Neural crest cell (in vitro differentiated cells): ENCODE measurements around the gene TNNI2. TPM values are rescaled to one million over a fixed set of nuclear protein-coding genes. Genes with fewer than 3 reads are reported as not detected.
"Not testable (repeated sequence)": the region's sequence is repeated elsewhere in the genome, so short reads cannot be mapped to it uniquely, and the experiment has no call there.

Experiments used
- DNase-seq: peaks from one replicate; pipeline ENCODE4 v3.0.0; 2021; ENCODE audit warnings: low read depth, mixed read lengths, low spot score
- H3K27ac Mint-ChIP-seq: one replicate; pipeline ENCODE4 v1.8.0; 2021; ENCODE audit warnings: mild to moderate bottlenecking, mixed read lengths; ENCODE audit not compliant: unreplicated experiment
- H3K27me3 Mint-ChIP-seq: 2 replicates; pipeline ENCODE4 v1.8.0; 2021; ENCODE audit warnings: low read depth, mild to moderate bottlenecking, mixed read lengths
- H3K36me3 Mint-ChIP-seq: 2 replicates; pipeline ENCODE4 v1.8.0; 2021; ENCODE audit warnings: low read depth, mild to moderate bottlenecking, mixed read lengths
- H3K4me1 Mint-ChIP-seq: 2 replicates; pipeline ENCODE4 v1.8.0; 2021; ENCODE audit warnings: mixed read lengths
- H3K4me3 Mint-ChIP-seq: one replicate; pipeline ENCODE4 v1.8.0; 2021; ENCODE audit warnings: mild to moderate bottlenecking, mixed read lengths
- H3K9me3 Mint-ChIP-seq: 2 replicates; pipeline ENCODE4 v1.8.0; 2021; ENCODE audit warnings: mixed read lengths
- total RNA-seq: library from RNA; stranded (reverse); gene quantifications from 2 replicates; pipeline ENCODE4 v1.2.1, GENCODE V29; 2021
- TF ChIP-seq, protein P1 (sequence below): fragments of 200-600 bp; sonication (generic); conservative IDR thresholded peaks from 2 replicates; pipeline ENCODE4 v1.5.0; 2021; ENCODE audit warnings: antibody characterized with exemption, mild to moderate bottlenecking

The TNNI2 gene
- total RNA-seq, 1 donor from 2014 or later = not detected

DNA sequence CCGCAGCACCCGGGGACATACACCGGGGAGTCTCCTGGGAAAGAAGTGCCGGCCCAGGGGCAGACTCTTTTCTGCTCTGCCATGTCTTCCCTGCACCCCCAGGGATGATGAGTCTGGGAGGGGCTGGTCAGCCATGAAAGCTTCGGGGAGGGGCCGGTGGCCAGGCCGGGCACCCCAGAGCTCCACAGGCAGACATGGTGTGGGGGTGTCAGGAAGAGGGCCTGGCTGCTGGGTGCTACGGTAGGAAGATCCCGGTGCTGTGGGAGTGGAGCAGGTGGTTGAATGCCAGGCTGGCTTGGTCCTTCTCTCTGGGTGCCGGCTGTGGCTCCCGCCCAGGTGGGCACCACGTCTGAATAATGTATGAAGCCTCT is 31.5 kb downstream of the TNNI2 start:
- TF ChIP-seq, protein P1, sequence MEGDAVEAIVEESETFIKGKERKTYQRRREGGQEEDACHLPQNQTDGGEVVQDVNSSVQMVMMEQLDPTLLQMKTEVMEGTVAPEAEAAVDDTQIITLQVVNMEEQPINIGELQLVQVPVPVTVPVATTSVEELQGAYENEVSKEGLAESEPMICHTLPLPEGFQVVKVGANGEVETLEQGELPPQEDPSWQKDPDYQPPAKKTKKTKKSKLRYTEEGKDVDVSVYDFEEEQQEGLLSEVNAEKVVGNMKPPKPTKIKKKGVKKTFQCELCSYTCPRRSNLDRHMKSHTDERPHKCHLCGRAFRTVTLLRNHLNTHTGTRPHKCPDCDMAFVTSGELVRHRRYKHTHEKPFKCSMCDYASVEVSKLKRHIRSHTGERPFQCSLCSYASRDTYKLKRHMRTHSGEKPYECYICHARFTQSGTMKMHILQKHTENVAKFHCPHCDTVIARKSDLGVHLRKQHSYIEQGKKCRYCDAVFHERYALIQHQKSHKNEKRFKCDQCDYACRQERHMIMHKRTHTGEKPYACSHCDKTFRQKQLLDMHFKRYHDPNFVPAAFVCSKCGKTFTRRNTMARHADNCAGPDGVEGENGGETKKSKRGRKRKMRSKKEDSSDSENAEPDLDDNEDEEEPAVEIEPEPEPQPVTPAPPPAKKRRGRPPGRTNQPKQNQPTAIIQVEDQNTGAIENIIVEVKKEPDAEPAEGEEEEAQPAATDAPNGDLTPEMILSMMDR = no peak
- H3K9me3 Mint-ChIP-seq = no peaks in the 10 kb centered on the region

DNA sequence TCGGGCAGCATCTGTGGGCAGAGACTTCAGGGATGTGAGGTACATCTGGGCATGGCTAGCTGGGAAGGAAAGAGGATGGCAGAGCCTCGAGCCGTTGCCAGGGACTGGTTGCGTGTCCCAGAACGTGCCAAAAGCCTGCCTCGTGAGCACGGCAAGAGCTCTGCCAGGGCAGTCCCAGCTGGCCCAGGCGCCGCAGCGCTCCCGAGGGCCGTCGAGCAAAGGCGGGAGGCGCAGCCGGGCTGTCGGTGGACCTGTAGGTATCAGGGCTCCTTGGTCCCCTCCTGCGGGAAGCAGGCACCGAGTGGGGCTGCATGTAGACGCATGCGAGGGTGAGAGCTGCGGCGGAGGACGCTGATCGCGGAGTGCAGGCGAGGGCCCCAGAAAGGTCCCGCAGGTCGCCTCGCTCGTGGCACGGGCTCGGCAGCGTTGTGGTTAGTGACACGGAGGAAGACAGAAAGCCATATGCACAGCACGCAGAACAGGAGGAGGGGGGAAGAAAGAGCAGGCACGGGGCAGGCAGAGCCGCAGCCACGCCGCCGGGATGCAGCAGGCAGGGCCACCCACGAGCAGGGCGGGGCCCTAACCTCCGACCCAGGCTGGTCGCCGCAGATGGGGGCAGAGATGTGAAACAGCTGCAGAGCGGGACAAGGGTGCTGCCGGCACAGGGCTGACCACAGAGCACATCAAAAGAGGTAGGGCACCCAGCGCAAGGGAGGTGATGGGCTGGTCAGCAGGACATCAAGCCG is 32.1 kb downstream of the TNNI2 start:
- H3K9me3 Mint-ChIP-seq = no peaks in the 10 kb centered on the region
- H3K27ac Mint-ChIP-seq = no peak overlapping the region
- no peak for DNase-seq
- TF ChIP-seq, protein P1 = no peak
- H3K36me3 Mint-ChIP-seq = no peaks in the 10 kb centered on the region
- H3K27me3 Mint-ChIP-seq = peaks cover 3% of the 10 kb centered on the region
- no peak overlapping the region for H3K4me3 Mint-ChIP-seq
- peaks cover 7% of the 10 kb centered on the region for H3K4me1 Mint-ChIP-seq

More for the DNA sequence above, 31.5 kb downstream of the TNNI2 start:
- no peak for DNase-seq
- no peak overlapping the region for H3K27ac Mint-ChIP-seq
- H3K36me3 Mint-ChIP-seq = no peaks in the 10 kb centered on the region
- H3K4me3 Mint-ChIP-seq = no peak overlapping the region
- H3K27me3 Mint-ChIP-seq = peaks cover 3% of the 10 kb centered on the region
- H3K4me1 Mint-ChIP-seq = peaks cover 5% of the 10 kb centered on the region

DNA sequence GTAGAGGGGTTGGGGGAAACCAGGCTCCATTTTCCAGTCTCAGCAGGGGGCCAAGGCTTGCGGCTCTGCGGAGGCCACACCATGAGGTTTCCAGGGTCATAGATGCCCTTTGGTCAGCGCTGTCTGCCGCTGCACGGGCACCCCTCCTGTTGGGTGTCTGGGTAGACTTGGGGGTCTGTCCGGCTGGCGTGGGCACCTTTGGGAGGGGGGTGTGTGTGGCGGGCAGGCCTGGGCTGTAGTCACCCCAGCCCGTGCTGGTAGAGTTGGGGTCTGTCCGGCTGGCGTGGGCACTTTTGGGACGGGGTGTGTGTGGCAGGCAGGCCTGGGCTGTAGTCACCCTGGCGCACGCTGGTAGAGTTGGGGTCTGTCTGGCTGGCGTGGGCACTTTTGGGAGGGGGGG is 32.8 kb downstream of the TNNI2 start:
- H3K4me1 Mint-ChIP-seq = peaks cover 7% of the 10 kb centered on the region
- H3K36me3 Mint-ChIP-seq = no peaks in the 10 kb centered on the region
- DNase-seq = no peak
- H3K27ac Mint-ChIP-seq = no peak overlapping the region
- H3K4me3 Mint-ChIP-seq = no peak overlapping the region
- TF ChIP-seq, protein P1 = no peak
- H3K9me3 Mint-ChIP-seq = no peaks in the 10 kb centered on the region
- peaks cover 3% of the 10 kb centered on the region for H3K27me3 Mint-ChIP-seq

DNA sequence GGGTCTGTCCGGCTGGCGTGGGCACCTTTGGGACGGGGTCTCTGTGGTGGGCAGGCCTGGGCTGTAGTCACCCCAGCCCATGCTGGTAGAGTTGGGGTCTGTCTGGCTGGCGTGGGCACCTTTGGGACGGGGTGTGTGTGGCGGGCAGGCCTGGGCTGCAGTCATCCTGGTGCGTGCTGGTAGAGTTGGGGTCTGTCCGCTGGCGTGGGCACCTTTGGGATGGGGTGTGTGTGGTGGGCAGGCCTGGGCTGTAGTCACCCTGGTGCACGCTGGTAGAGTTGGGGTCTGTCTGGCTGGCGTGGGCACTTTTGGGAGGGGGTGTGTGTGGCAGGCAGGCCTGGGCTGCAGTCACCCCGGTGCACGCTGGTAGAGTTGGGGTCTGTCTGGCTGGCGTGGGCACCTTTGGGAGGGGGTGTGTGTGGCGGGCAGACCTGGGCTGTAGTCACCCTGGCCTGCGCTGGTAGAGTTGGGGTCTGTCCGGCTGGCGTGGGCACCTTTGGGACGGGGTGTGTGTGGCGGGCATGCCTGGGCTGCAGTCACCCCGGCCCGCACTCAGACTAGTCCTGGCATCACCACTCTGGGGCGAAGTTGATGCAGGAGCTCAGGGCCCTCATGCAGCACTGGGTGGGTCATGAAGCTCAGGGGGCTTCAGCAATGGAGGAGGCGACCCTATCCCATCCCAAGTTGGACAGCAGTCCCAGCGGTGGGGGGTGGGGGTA is 33.6 kb downstream of the TNNI2 start:
- H3K36me3 Mint-ChIP-seq = no peaks in the 10 kb centered on the region
- H3K9me3 Mint-ChIP-seq = no peaks in the 10 kb centered on the region
- H3K27me3 Mint-ChIP-seq = peaks cover 3% of the 10 kb centered on the region
- peaks cover 7% of the 10 kb centered on the region for H3K4me1 Mint-ChIP-seq
- DNase-seq = no peak
- TF ChIP-seq, protein P1 = no peak
- no peak overlapping the region for H3K4me3 Mint-ChIP-seq
- no peak overlapping the region for H3K27ac Mint-ChIP-seq

DNA sequence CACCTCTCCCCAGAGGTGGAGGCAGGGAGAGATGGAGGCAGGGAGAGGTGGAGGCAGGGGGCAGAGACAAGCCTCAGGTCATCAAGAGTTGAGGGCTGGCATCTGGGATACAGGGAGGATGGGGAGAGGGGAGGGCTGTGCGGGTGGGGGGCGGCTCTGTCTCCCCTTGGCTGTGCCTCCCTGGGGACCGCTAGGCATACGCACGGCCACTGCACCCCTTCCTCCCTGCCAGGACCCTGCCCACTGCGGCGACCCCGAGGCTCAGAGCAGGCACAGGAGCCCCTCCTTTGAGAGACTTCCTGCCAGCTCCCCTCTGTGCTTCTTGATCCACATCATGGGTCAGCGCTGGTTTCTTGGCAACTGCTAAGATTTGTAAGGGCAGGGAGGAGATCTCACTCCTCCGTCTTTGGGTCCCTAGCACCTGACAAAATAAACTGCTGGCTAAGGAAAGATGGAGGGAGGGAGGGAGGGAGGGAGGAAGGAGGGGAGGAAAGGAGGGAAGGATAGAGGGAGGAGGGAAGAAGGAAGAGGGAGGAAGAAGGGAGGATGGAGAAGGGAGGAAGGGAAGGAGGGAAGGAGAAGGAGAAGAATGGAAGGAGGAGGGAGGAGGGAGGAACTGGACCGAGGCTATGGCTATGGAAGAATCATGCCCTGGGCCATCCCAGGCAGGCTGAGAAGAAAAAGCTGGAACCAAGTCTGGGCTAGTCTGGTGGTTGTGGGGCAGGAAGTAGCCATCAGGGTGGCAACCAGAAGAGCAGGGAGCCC is 34.4 kb downstream of the TNNI2 start:
- no peaks in the 10 kb centered on the region for H3K36me3 Mint-ChIP-seq
- DNase-seq = no peak
- peaks cover 7% of the 10 kb centered on the region for H3K4me1 Mint-ChIP-seq
- no peaks in the 10 kb centered on the region for H3K9me3 Mint-ChIP-seq
- TF ChIP-seq, protein P1 = no peak
- H3K4me3 Mint-ChIP-seq = no peak overlapping the region
- peaks cover 3% of the 10 kb centered on the region for H3K27me3 Mint-ChIP-seq
- no peak overlapping the region for H3K27ac Mint-ChIP-seq

DNA sequence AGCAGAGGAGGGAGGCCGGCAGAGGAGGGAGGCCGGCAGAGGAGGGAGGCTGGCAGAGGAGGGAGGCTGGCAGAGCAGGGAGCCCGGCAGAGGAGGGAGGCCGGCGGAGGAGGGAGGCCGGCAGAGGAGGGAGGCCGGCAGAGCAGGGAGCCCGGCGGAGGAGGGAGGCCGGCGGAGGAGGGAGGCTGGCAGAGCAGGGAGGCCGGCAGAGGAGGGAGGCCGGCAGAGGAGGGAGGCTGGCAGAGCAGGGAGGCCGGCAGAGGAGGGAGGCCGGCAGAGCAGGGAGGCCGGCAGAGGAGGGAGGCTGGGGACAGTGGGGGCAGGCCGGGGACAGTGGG is 35.0 kb downstream of the TNNI2 start:
- not testable (repeated sequence) for H3K4me1 Mint-ChIP-seq, DNase-seq

DNA sequence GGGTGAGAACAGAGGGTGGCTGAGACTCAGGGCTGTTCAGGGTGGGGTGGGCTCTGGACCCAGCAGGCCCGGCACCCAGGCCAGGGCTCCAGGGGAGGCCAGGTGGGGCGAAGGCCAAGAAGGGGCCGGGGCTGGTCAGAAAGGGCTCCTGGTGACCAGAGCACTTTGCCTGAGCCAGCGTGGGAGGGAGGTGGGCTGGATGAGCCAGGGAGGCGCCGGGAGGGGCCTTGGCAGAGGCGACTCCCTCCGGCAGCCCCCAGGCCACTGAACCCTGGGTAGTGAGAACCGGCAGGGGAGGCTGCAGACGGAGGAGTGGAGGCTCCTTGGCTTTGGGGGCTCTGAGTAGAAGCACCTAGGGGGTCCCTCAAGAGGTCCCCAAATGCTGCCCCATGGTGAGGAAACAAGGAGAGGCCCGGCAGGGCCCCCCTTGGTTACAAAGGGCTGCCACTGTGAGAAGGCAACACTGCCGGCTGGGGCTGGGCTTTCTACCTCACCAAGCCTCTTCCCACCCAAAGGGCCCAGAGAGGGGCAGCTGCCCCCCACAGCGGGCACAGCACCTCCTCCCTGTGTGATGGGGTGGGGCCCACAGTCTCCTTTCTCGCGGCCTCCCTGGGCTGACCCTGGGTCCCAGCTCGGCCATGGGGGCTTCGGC is 35.8 kb downstream of the TNNI2 start:
- H3K36me3 Mint-ChIP-seq, H3K27ac Mint-ChIP-seq, DNase-seq, H3K4me1 Mint-ChIP-seq, H3K9me3 Mint-ChIP-seq, H3K4me3 Mint-ChIP-seq, H3K27me3 Mint-ChIP-seq: not testable (repeated sequence)

More for the DNA sequence above, 35.0 kb downstream of the TNNI2 start:
- not testable (repeated sequence) for H3K9me3 Mint-ChIP-seq, H3K4me3 Mint-ChIP-seq, H3K27me3 Mint-ChIP-seq, H3K27ac Mint-ChIP-seq, H3K36me3 Mint-ChIP-seq
